GM20431 (cell line): ENCODE measurements around the gene PCDHA8.
"Not testable (repeated sequence)": the region's sequence is repeated elsewhere in the genome, so short reads cannot be mapped to it uniquely, and the experiment has no call there.

Source experiments
- in situ Hi-C: fragments of 300-500 bp; cut with MseI, MboI; formaldehyde crosslinking; loops from one replicate; pipeline ENCODE4 v1.15.0; 2020; ENCODE audit warnings: low sequenced_read_pairs; ENCODE audit not compliant: unreplicated experiment

The PCDHA8 gene, protein sequence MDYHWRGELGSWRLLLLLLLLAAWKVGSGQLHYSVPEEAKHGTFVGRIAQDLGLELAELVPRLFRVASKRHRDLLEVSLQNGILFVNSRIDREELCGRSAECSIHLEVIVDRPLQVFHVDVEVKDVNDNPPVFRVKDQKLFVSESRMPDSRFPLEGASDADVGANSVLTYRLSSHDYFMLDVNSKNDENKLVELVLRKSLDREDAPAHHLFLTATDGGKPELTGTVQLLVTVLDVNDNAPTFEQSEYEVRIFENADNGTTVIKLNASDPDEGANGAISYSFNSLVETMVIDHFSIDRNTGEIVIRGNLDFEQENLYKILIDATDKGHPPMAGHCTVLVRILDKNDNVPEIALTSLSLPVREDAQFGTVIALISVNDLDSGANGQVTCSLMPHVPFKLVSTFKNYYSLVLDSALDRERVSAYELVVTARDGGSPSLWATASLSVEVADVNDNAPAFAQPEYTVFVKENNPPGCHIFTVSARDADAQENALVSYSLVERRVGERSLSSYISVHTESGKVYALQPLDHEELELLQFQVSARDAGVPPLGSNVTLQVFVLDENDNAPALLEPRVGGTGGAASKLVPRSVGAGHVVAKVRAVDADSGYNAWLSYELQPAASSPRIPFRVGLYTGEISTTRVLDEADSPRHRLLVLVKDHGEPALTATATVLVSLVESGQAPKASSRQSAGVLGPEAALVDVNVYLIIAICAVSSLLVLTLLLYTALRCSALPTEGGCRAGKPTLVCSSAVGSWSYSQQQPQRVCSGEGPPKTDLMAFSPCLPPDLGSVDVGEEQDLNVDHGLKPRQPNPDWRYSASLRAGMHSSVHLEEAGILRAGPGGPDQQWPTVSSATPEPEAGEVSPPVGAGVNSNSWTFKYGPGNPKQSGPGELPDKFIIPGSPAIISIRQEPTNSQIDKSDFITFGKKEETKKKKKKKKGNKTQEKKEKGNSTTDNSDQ

DNA sequence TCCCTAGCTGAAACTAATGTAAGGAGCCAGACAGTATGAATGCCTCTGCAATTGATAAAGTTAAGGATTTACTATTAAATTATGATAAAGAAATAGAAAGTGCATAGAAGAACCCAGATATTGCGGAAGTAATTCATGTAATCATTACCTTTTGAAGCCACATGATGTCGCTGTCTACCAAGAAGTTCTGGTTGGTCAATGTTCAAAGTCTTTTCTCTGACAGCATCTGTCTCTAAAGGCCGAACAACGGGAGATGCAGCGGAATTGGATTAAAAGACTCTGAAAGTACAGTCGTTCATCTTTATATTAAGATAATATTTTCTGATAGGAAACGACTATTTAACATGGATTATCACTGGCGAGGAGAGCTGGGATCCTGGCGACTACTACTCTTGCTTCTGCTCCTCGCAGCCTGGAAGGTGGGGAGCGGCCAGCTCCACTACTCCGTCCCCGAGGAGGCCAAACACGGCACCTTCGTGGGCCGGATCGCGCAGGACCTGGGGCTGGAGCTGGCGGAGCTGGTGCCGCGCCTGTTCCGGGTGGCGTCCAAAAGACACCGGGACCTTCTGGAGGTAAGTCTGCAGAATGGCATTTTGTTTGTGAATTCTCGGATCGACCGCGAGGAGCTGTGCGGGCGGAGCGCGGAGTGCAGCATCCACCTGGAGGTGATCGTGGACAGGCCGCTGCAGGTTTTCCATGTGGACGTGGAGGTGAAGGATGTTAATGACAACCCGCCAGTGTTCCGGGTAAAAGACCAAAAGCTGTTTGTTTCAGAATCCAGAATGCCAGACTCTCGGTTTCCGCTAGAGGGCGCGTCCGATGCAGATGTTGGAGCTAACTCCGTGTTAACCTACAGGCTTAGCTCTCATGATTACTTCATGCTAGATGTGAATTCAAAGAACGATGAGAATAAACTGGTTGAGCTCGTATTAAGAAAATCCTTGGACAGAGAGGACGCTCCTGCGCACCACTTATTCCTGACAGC, at the start of gene PCDHA8:
Gene PCDHA8, plus strand, starts transcription at position 210 of the 985 bp plus-strand sequence. Its CDS starts 135 bp downstream, at position 345.
- in situ Hi-C loops: no loop called here

DNA sequence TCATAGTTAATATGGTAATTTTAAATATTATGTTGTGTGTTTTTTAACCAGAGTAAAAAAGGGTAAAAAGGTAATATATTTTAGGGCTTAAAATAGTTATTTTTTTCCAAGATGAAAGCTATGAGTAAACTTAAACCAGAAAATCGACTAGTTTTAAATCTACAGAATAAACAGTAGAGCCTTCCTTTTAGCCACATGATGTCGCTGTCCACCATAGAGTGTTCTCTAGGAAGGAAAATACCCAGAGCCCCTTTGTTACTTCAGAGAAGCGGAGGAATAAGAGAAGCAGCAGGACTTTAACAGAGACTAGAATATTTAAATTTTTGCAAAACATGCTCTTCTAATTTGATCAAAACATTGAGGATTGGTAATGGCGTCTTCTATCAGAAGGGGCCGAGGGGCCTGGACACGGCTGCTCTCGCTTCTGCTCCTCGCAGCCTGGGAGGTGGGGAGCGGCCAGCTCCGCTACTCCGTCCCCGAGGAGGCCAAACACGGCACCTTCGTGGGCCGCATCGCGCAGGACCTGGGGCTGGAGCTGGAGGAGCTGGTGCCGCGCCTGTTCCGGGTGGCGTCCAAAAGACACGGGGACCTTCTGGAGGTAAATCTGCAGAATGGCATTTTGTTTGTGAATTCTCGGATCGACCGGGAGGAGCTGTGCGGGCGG, 46.3 kb upstream of the PCDHA8 start, which contains the start of gene PCDHA2:
Gene PCDHA2, plus strand, starts transcription at position 258 of the 664 bp plus-strand sequence.
- in situ Hi-C loops: no loop called here

- in situ Hi-C loops: no loop called here
These were observed 45.7 kb upstream of the PCDHA8 start for GRCh38 chr5:140795259-140795641.

- in situ Hi-C loops: not testable (repeated sequence)
These were observed 44.8 kb upstream of the PCDHA8 start for GRCh38 chr5:140796072-140796717.

GRCh38 chr5:140796718-140797095, 44.3 kb upstream of the PCDHA8 start:
- in situ Hi-C loops: no loop called here

GRCh38 chr5:140800816-140801493, 40.0 kb upstream of the PCDHA8 start, which contains the start of gene PCDHA3:
PCDHA3 (plus strand) TSS chr5:140801057.
- in situ Hi-C loops: no loop called here

DNA sequence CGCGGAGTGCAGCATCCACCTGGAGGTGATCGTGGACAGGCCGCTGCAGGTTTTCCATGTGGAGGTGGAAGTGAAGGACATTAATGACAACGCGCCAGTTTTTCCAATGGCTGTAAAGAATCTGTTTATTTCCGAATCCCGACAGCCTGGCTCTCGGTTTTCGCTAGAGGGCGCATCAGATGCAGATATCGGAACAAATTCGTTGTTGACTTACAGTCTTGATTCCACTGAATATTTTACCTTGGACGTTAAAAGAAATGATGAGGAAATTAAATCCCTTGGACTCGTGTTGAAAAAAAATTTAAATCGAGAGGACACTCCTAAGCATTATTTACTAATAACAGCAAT, 39.5 kb upstream of the PCDHA8 start:
- in situ Hi-C loops: no loop called here

- in situ Hi-C loops: not testable (repeated sequence)
These were observed 38.6 kb upstream of the PCDHA8 start for GRCh38 chr5:140802381-140802780.

GRCh38 chr5:140802781-140803271, 38.2 kb upstream of the PCDHA8 start:
- in situ Hi-C loops: no loop called here

GRCh38 chr5:140806834-140807775, 33.9 kb upstream of the PCDHA8 start, which contains the start of gene PCDHA4:
PCDHA4 (plus strand) TSS chr5:140807068.
- in situ Hi-C loops: no loop called here

- in situ Hi-C loops: not testable (repeated sequence)
These were observed 32.6 kb upstream of the PCDHA8 start for GRCh38 chr5:140808241-140808888.

GRCh38 chr5:140808889-140809291, 32.1 kb upstream of the PCDHA8 start:
- in situ Hi-C loops: no loop called here

DNA sequence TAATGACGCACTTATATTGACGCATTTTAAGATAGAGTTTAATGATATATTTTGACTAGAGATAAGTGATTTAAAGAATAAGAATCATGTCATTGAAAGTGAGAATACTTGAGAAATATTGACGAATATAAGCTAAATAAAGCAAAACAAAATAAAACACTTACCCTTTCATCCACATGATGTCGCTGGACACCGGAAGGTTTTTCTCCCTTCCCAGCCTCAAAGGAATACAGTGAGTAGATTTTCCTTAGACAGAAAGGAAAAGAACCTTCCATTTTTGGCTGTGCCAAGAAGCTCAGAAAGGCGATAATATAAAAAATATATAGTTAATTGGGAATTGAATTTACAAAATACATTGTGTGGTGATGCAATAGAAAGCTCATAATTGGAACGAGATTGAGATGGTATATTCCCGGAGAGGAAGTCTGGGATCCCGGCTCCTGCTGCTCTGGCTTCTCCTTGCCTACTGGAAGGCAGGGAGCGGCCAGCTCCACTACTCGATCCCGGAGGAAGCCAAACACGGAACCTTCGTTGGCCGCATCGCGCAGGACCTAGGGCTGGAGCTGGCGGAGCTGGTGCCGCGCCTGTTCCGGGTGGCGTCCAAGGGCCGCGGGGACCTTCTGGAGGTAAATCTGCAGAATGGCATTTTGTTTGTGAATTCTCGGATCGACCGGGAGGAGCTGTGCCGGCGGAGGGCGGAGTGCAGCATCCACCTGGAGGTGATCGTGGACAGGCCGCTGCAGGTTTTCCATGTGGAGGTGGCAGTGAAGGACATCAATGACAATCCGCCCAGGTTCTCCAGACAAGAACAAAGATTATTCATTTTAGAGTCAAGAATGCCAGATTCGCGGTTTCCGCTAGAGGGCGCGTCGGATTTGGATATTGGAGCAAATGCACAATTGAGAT, 19.4 kb upstream of the PCDHA8 start, which contains the start of gene PCDHA5:
Gene PCDHA5, plus strand, starts transcription at position 239 of the 906 bp plus-strand sequence.
- in situ Hi-C loops: no loop called here

GRCh38 chr5:140822281-140822629, 18.7 kb upstream of the PCDHA8 start:
- in situ Hi-C loops: no loop called here

DNA sequence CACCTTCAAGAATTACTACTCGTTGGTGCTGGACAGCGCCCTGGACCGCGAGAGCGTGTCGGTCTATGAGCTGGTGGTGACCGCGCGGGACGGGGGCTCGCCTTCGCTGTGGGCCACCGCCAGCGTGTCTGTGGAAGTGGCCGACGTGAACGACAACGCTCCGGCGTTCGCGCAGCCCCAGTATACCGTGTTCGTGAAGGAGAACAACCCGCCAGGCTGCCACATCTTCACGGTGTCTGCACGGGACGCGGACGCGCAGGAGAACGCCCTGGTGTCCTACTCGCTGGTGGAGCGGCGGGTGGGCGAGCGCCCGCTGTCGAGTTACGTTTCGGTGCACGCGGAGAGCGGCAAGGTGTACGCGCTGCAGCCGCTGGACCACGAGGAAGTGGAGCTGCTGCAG, 18.0 kb upstream of the PCDHA8 start:
- in situ Hi-C loops: not testable (repeated sequence)
